Lower leg skin (tissue), 4 donors: Measurements from ENCODE around the gene ANK3. TPM values are rescaled to one million over a fixed set of nuclear protein-coding genes. Genes with fewer than 3 reads are reported as not detected.

Experiments
- DNase-seq, 2 donors: peaks; one replicate each; pipeline ENCODE4 v3.0.0-alpha.2; 2019; ENCODE audit warnings: low spot score in 2 of 2
- H3K4me3 ChIP-seq: fragments of 200-600 bp; sonication (generic); 2 replicates; pipeline ENCODE4 v1.5.1; 2017; ENCODE audit warnings: mild to moderate bottlenecking, low read depth; ENCODE audit not compliant: poor library complexity, severe bottlenecking
- CTCF ChIP-seq, 3 donors: fragments of 450-650 bp; IDR thresholded peaks; one replicate each; pipeline ENCODE4 v1.5.1; 2016; ENCODE audit warnings: antibody characterized with exemption in 3 of 3, mild to moderate bottlenecking in 3 of 3, moderate library complexity in 2 of 3
- POLR2A ChIP-seq, 2 donors: fragments of 450-650 bp; IDR thresholded peaks; one replicate each; pipeline ENCODE4 v1.6.1; 2016 to 2017; ENCODE audit warnings: antibody characterized with exemption in 2 of 2, mild to moderate bottlenecking in 1 of 2, moderate library complexity in 1 of 2
- WGBS, 2 donors: methylation state at CpG; one replicate each; pipeline ENCODE4 v1.1.5; 2018; 5-methylcytosine and 5-hydroxymethylcytosine counted together
- intact Hi-C: fragments of 100-400 bp; cut with DNase I; formaldehyde crosslinking; loops from one replicate; pipeline ENCODE4 v1.15.0; 2023; ENCODE audit warnings: low total_unique reads
- total RNA-seq, 4 donors: library from RNA; depleted of rRNA; stranded (reverse); fragments of >200 nt; gene quantifications; one replicate each; pipeline ENCODE4 v1.1.0, GENCODE V29; 2016

ANK3 gene
- total RNA-seq, 4 donors from 2014 or later, result 76.2 to 107 (median 91.5) TPM

DNA sequence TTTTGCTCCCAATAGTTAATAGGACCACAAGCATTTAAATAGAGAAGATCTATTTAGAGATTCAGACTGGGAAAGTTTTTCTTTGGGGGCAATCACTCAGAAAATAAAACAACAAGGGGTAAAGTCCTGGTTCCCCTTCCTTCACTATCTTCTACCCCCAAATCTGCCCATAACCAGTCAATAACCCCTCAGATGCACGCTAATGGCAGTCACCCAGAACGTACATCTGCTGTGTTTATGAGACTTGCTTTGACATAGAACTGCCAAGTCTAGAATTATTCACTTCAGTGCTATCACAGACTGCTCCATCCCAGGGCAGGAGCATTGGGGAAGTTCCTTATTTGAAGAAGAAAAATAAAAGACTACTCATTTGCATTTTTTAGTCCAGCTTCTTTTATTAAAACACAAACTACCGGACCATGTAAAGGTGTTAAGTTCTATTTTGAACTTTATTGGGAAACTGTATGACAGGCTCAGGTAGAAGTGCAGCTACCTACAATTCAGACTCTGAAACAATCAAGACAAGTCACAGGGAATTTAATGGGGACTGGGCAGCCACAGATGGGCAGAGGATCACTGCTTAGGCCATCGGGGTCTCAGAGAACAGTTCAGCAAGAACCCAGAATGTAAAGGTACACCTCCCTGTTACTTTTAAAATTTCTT lies 38.4 kb downstream of the ANK3 start:
- H3K4me3 ChIP-seq, result no peak overlapping the region
- intact Hi-C loops, result no loop called here
- TF ChIP-seq POLR2A (IDR thresholded peaks at IDR 0.05) (no peak), CTCF (IDR thresholded peaks at IDR 0.05) (no peak)
- DNase-seq, result no peak
- WGBS, 2 donors, result 62 to 63% methylated on average over 4 of the region's 4 CpGs

GRCh38 chr10:60350400-60350799 lies 39.3 kb downstream of the ANK3 start:
- no peak for TF ChIP-seq POLR2A (IDR thresholded peaks at IDR 0.05)
- no peak for TF ChIP-seq CTCF (IDR thresholded peaks at IDR 0.05)
- 84 to 85% methylated on average over 2 of the region's 2 CpGs for WGBS, 2 donors
- no peak overlapping the region for H3K4me3 ChIP-seq
- intact Hi-C loops, result no loop called here
- no peak for DNase-seq

GRCh38 chr10:60349426-60349825 lies 40.2 kb downstream of the ANK3 start:
- WGBS, 2 donors, result 72 to 79% methylated on average over 2 of the region's 2 CpGs
- TF ChIP-seq CTCF (IDR thresholded peaks at IDR 0.05) (no peak), POLR2A (IDR thresholded peaks at IDR 0.05) (no peak)
- intact Hi-C loops, result no loop called here
- DNase-seq, result no peak
- no peak overlapping the region for H3K4me3 ChIP-seq

DNA sequence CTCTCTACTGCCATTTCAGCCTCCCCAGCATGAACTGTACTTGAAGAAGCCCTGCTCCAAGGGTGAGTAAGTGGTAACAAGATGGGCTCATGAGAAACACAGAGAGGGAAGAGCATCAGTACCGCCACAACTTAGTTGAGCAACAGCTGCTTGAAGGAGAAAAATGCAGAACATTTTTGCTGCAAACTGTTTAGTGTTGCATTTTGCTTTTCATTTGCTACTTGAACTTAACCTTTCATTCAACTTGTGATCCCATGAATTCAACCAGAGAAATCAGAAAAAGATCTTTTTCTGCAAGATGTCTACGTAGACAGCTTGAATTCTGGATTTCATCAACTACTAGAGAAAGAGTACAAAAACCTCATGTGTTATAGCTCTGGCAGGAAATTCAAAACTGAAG lies 40.7 kb downstream of the ANK3 start:
- TF ChIP-seq CTCF (IDR thresholded peaks at IDR 0.05) (no peak), POLR2A (IDR thresholded peaks at IDR 0.05) (no peak)
- H3K4me3 ChIP-seq, result no peak overlapping the region
- intact Hi-C loops, result no loop called here
- DNase-seq, result no peak
- WGBS, 2 donors, result 84 to 89% methylated on average over 2 of the region's 2 CpGs

DNA sequence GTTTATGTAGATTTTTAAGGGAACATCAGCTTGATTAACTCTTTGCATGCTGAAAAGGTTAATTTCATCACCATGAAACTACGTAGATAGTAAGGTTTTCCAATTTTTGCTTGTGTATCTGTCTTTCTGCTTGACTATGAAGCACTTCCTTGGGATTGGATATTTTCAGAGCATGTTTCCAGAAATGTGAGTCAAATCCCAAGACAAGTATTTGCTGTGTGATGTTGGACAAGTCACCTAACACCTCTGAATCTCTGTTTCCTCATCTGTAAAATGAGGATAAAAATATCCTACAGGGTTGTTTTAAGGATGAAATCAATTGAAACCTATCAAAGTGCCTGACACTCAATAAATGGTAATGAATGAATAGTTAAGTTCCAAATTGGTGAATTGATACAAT lies 42.4 kb downstream of the ANK3 start:
- DNase-seq, result no peak
- WGBS, 2 donors, result 98 to 100% methylated on average over 1 of the region's 1 CpG
- H3K4me3 ChIP-seq, result no peak overlapping the region
- no peak for TF ChIP-seq POLR2A (IDR thresholded peaks at IDR 0.05)
- TF ChIP-seq CTCF (IDR thresholded peaks at IDR 0.05), result no peak
- intact Hi-C loops, result no loop called here

- intact Hi-C loops, result no loop called here
- no peak for TF ChIP-seq POLR2A (IDR thresholded peaks at IDR 0.05)
- TF ChIP-seq CTCF (IDR thresholded peaks at IDR 0.05), result no peak
- no peak for DNase-seq
- WGBS, 2 donors, result 87 to 88% methylated on average over 1 of the region's 1 CpG
- no peak overlapping the region for H3K4me3 ChIP-seq
Measured at GRCh38 chr10:60346661-60347060, 43.0 kb downstream of the ANK3 start.
